Glutamatergic neuron (in vitro differentiated cells): ENCODE measurements around the gene NUPR2. TPM values are rescaled to one million over a fixed set of nuclear protein-coding genes. Genes with fewer than 3 reads are reported as not detected.
"Not testable (repeated sequence)": the region's sequence is repeated elsewhere in the genome, so short reads cannot be mapped to it uniquely, and the experiment has no call there.

Experiments used
- DNase-seq: peaks from one replicate; pipeline ENCODE4 v3.0.0; 2022
- H3K27ac Mint-ChIP-seq: one replicate; pipeline ENCODE4 v1.8.0; 2020; ENCODE audit warnings: mild to moderate bottlenecking, mixed read lengths, inconsistent platforms; ENCODE audit not compliant: unreplicated experiment
- H3K27me3 Mint-ChIP-seq: one replicate; pipeline ENCODE4 v1.8.0; 2020; ENCODE audit warnings: mild to moderate bottlenecking, moderate library complexity, mixed read lengths, inconsistent platforms; ENCODE audit not compliant: unreplicated experiment
- H3K36me3 Mint-ChIP-seq: one replicate; pipeline ENCODE4 v1.8.0; 2020; ENCODE audit warnings: mild to moderate bottlenecking, mixed read lengths, inconsistent platforms; ENCODE audit not compliant: unreplicated experiment
- H3K4me1 Mint-ChIP-seq: one replicate; pipeline ENCODE4 v1.8.0; 2020; ENCODE audit warnings: mild to moderate bottlenecking, low read depth, mixed read lengths, inconsistent platforms; ENCODE audit not compliant: unreplicated experiment
- H3K4me3 Mint-ChIP-seq: one replicate; pipeline ENCODE4 v1.8.0; 2020; ENCODE audit warnings: mild to moderate bottlenecking, mixed read lengths, inconsistent platforms; ENCODE audit not compliant: unreplicated experiment
- H3K9me3 Mint-ChIP-seq: one replicate; pipeline ENCODE4 v1.8.0; 2020; ENCODE audit warnings: mild to moderate bottlenecking, moderate library complexity, mixed read lengths, inconsistent platforms; ENCODE audit not compliant: unreplicated experiment
- CTCF ChIP-seq: fragments of 200-600 bp; sonication (generic); IDR thresholded peaks from one replicate; pipeline ENCODE4 v1.5.0; 2021; ENCODE audit not compliant: partially characterized antibody, unreplicated experiment
- long read RNA-seq: library from polyadenylated mRNA; unstranded; transcript quantifications from one replicate; pipeline ENCODE4 v2.0.0, GENCODE V29; 2020; ENCODE audit not compliant: unreplicated experiment
- total RNA-seq: library from RNA; stranded (reverse); fragmentation: NEBNext Ultra II Directional; extraction: Animal tissue kit (Norgen Biotek cat#: 25700); gene quantifications from one replicate; pipeline ENCODE4 v1.2.1, GENCODE V29; 2021; ENCODE audit not compliant: unreplicated experiment

The NUPR2 gene
- total RNA-seq = not detected
- long read RNA-seq = 0 reads

GRCh38 chr7:56115852-56116538, at the start of gene NUPR2:
Gene NUPR2, minus strand, starts transcription at chr7:56116417. Its CDS starts 103 bp downstream, at chr7:56116314.
- no peak for TF ChIP-seq CTCF
- no peaks in the 10 kb centered on the region for H3K36me3 Mint-ChIP-seq
- DNase-seq = no peak
- H3K9me3 Mint-ChIP-seq = peaks cover 16% of the 10 kb centered on the region
- no peak within 1 kb of the TSS for H3K27ac Mint-ChIP-seq
- no peaks in the 10 kb centered on the region for H3K27me3 Mint-ChIP-seq
- H3K4me3 Mint-ChIP-seq = no peak within 1 kb of the TSS
- no peaks in the 10 kb centered on the region for H3K4me1 Mint-ChIP-seq

GRCh38 chr7:56157238-56157790, 41.1 kb upstream of the NUPR2 start:
- Mint-ChIP-seq H3K36me3 (peaks cover 12% of the 10 kb centered on the region), H3K27ac (no peak overlapping the region), H3K27me3 (peaks cover 4% of the 10 kb centered on the region), H3K9me3 (peaks cover 21% of the 10 kb centered on the region), H3K4me3 (no peak overlapping the region), H3K4me1 (no peaks in the 10 kb centered on the region)
- no peak for TF ChIP-seq CTCF
- DNase-seq = no peak

- DNase-seq, H3K4me1 Mint-ChIP-seq, H3K36me3 Mint-ChIP-seq, H3K27ac Mint-ChIP-seq, H3K27me3 Mint-ChIP-seq, H3K4me3 Mint-ChIP-seq, H3K9me3 Mint-ChIP-seq: not testable (repeated sequence)
Measured at GRCh38 chr7:56131062-56131461, 14.8 kb upstream of the NUPR2 start.

GRCh38 chr7:56127241-56127975, 11.2 kb upstream of the NUPR2 start:
- peaks cover 2% of the 10 kb centered on the region for H3K27me3 Mint-ChIP-seq
- H3K9me3 Mint-ChIP-seq = peaks cover 3% of the 10 kb centered on the region
- no peak overlapping the region for H3K4me3 Mint-ChIP-seq
- H3K27ac Mint-ChIP-seq = no peak overlapping the region
- H3K36me3 Mint-ChIP-seq = no peaks in the 10 kb centered on the region
- no peak for DNase-seq
- no peaks in the 10 kb centered on the region for H3K4me1 Mint-ChIP-seq
- no peak for TF ChIP-seq CTCF

GRCh38 chr7:56125831-56126230, 9.6 kb upstream of the NUPR2 start:
- Mint-ChIP-seq H3K27ac (no peak overlapping the region), H3K9me3 (peaks cover 7% of the 10 kb centered on the region), H3K4me3 (no peak overlapping the region), H3K27me3 (peaks cover 2% of the 10 kb centered on the region), H3K4me1 (no peaks in the 10 kb centered on the region), H3K36me3 (no peaks in the 10 kb centered on the region)
- no peak for TF ChIP-seq CTCF
- DNase-seq = no peak
